ENCODE results near the gene RGS3.

The RGS3 gene

GRCh38 chr9:113583511-113584427 is 120.2 kb downstream of the RGS3 start:
- no peak for DNase-seq

- no peak for DNase-seq
These were observed 121.0 kb downstream of the RGS3 start for GRCh38 chr9:113584428-113585084.

- no peak for DNase-seq
These were observed 121.5 kb downstream of the RGS3 start for GRCh38 chr9:113585085-113585442.

GRCh38 chr9:113585555-113585954 is 122.0 kb downstream of the RGS3 start:
- no peak for DNase-seq

GRCh38 chr9:113587471-113588031 is 124.0 kb downstream of the RGS3 start:
- peak in 10 of 56 donors; percentile 13 to 51 (median 20) for DNase-seq

- no peak for DNase-seq
These were observed 124.8 kb downstream of the RGS3 start for GRCh38 chr9:113588242-113588810.

- DNase-seq, result no peak
These were observed 125.4 kb downstream of the RGS3 start for GRCh38 chr9:113588936-113589335.

GRCh38 chr9:113589407-113589806 is 125.9 kb downstream of the RGS3 start:
- no peak for DNase-seq

GRCh38 chr9:113589890-113590289 is 126.4 kb downstream of the RGS3 start:
- no peak for DNase-seq

GRCh38 chr9:113590389-113590788 is 126.9 kb downstream of the RGS3 start:
- no peak for DNase-seq

- DNase-seq, result peak in 50 of 56 donors; percentile 13 to 90 (median 62)
These were observed 127.7 kb downstream of the RGS3 start for GRCh38 chr9:113590991-113591898.

GRCh38 chr9:113591899-113592625 is 128.5 kb downstream of the RGS3 start:
- DNase-seq, result peak in 1 of 56 donors; percentile 51

- no peak for DNase-seq
These were observed 129.5 kb downstream of the RGS3 start for GRCh38 chr9:113592876-113593575.

GRCh38 chr9:113593682-113594281 is 130.3 kb downstream of the RGS3 start:
- DNase-seq, result peak; percentile 18 to 91 (median 80)

GRCh38 chr9:113594484-113595299 is 131.2 kb downstream of the RGS3 start:
- DNase-seq, result no peak

- DNase-seq, result no peak
These were observed 133.2 kb downstream of the RGS3 start for GRCh38 chr9:113596616-113597320.

Data from nucleus accumbens (tissue), 56 donors.